HG02970 (cell line): ENCODE data around the gene OR2AK2.

Experiments used
- ATAC-seq: cut with Tn5 transposase; IDR thresholded peaks from one replicate; pipeline ENCODE4 v1.9.1; 2021; ENCODE audit warnings: mild to moderate bottlenecking, moderate library complexity, moderate number of reproducible peaks; ENCODE audit not compliant: unreplicated experiment, low FRiP score

The OR2AK2 gene

DNA sequence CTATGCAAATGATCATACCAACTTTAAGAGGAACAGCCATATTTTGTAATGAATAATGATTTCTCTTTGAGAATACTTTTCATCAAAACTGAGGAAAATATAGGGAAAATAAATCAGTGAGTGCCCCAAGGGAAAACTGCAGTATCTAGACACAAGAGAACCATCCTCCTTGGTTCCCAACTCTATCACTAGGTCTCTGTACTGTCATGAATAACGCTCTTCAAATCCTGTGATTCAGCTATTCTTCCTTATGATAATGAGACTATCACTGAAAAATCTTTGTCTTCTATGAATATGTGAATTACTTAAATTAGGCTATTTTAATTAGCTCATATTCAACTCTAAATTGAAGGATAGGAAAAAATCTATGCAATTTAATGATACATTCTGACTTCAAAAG is 50.8 kb downstream of the OR2AK2 start:
- no peak for ATAC-seq
